WTC11 (cell line): ENCODE results near the gene RIPPLY1. TPM values are rescaled to one million over a fixed set of nuclear protein-coding genes. Genes with fewer than 3 reads are reported as not detected.

ENCODE experiments used
- ATAC-seq: fragments of 200-7000 bp; cut with Tn5 transposase; 2 replicates; pipeline ENCODE4 v1.10.0; 2021; ENCODE audit warnings: mild to moderate bottlenecking, moderate library complexity
- CTCF ChIA-PET: fragments of 300-600 bp; sonication (Branson Sonifier 250); formaldehyde crosslinking; loops from one replicate; lab custom pipeline; 2021; ENCODE audit warnings: antibody characterized with exemption; lab: Charles Lee
- POLR2A ChIA-PET: fragments of 350-600 bp; sonication (Branson Sonifier 250); formaldehyde crosslinking; loops from one replicate; lab custom pipeline; 2021; ENCODE audit warnings: antibody characterized with exemption; lab: Charles Lee
- DNase-seq: peaks from one replicate; pipeline ENCODE4 v3.0.0; 2021; ENCODE audit warnings: low spot score
- H3K27ac Mint-ChIP-seq: 2 replicates; pipeline ENCODE4 v1.8.0; 2021; ENCODE audit warnings: mixed read lengths
- H3K27me3 Mint-ChIP-seq: 2 replicates; pipeline ENCODE4 v1.8.0; 2021; ENCODE audit warnings: low read depth, mild to moderate bottlenecking, moderate library complexity, mixed read lengths
- H3K36me3 Mint-ChIP-seq: 2 replicates; pipeline ENCODE4 v1.8.0; 2021; ENCODE audit warnings: mixed read lengths
- H3K4me1 Mint-ChIP-seq: 2 replicates; pipeline ENCODE4 v1.8.0; 2022; ENCODE audit warnings: mixed read lengths
- H3K4me3 Mint-ChIP-seq: 2 replicates; pipeline ENCODE4 v1.8.0; 2021; ENCODE audit warnings: mild to moderate bottlenecking, moderate library complexity, mixed read lengths
- H3K9me3 Mint-ChIP-seq: 2 replicates; pipeline ENCODE4 v1.8.0; 2021; ENCODE audit warnings: mixed read lengths
- CBFB ChIP-seq: sonication (generic); formaldehyde crosslinking; IDR thresholded peaks from 2 replicates; pipeline ENCODE4 v1.8.1; 2022; ENCODE audit warnings: mild to moderate bottlenecking, low read depth, missing genetic modification reagents
- CREB1 ChIP-seq: sonication (generic); formaldehyde crosslinking; IDR thresholded peaks from 2 replicates; pipeline ENCODE4 v1.8.0; 2023; ENCODE audit warnings: mild to moderate bottlenecking, missing genetic modification reagents
- FOXK1 ChIP-seq: sonication (generic); formaldehyde crosslinking; IDR thresholded peaks from 2 replicates; pipeline ENCODE4 v1.8.0; 2022; ENCODE audit warnings: mild to moderate bottlenecking, moderate library complexity, missing genetic modification reagents
- GRHL2 ChIP-seq: fragments of 250-450 bp; sonication (Bioruptor Pico); IDR thresholded peaks from 2 replicates; pipeline ENCODE4 v1.8.0; 2022; ENCODE audit warnings: mild to moderate bottlenecking, moderate library complexity; ENCODE audit not compliant: insufficient replicate concordance, severe bottlenecking
- NFATC4 ChIP-seq: fragments of 250-450 bp; sonication (Bioruptor Pico); IDR thresholded peaks from 2 replicates; pipeline ENCODE4 v1.9.0; 2021; ENCODE audit warnings: mild to moderate bottlenecking
- NR1H2 ChIP-seq: sonication (generic); formaldehyde crosslinking; IDR thresholded peaks from 2 replicates; pipeline ENCODE4 v1.9.0; 2021; ENCODE audit warnings: mild to moderate bottlenecking, moderate library complexity, missing genetic modification reagents
- SMAD3 ChIP-seq: sonication (generic); formaldehyde crosslinking; IDR thresholded peaks from 2 replicates; pipeline ENCODE4 v1.8.0; 2022; ENCODE audit warnings: missing genetic modification reagents, mild to moderate bottlenecking, borderline replicate concordance
- SMAD4 ChIP-seq: sonication (generic); formaldehyde crosslinking; IDR thresholded peaks from 2 replicates; pipeline ENCODE4 v1.8.0; 2022; ENCODE audit warnings: mild to moderate bottlenecking, missing genetic modification reagents
- SOX15 ChIP-seq: fragments of 250-450 bp; sonication (Bioruptor Pico); IDR thresholded peaks from 2 replicates; pipeline ENCODE4 v1.9.0; 2021; ENCODE audit warnings: mild to moderate bottlenecking
- TEAD4 ChIP-seq: sonication (generic); formaldehyde crosslinking; IDR thresholded peaks from 2 replicates; pipeline ENCODE4 v1.8.0; 2022; ENCODE audit warnings: mild to moderate bottlenecking, missing genetic modification reagents
- ZNF263 ChIP-seq: sonication (generic); formaldehyde crosslinking; IDR thresholded peaks from 2 replicates; pipeline ENCODE4 v1.8.1; 2022; ENCODE audit warnings: low read depth, mild to moderate bottlenecking, moderate library complexity, missing genetic modification reagents
- ZNF317 ChIP-seq: sonication (generic); formaldehyde crosslinking; IDR thresholded peaks from 2 replicates; pipeline ENCODE4 v1.8.1; 2023; ENCODE audit warnings: low read depth, mild to moderate bottlenecking, moderate library complexity, missing genetic modification reagents, borderline replicate concordance
- total RNA-seq: library from RNA; stranded (reverse); gene quantifications from 3 replicates; pipeline ENCODE4 v1.2.3, GENCODE V29; 2021
- TF ChIP-seq, protein P1 (sequence below): sonication (generic); formaldehyde crosslinking; IDR thresholded peaks from 2 replicates; pipeline ENCODE4 v1.8.1; 2023; ENCODE audit warnings: mild to moderate bottlenecking, missing genetic modification reagents, borderline replicate concordance
- TF ChIP-seq, protein P2 (sequence below): sonication (generic); formaldehyde crosslinking; IDR thresholded peaks from 2 replicates; pipeline ENCODE4 v1.8.0; 2023; ENCODE audit warnings: mild to moderate bottlenecking, missing genetic modification reagents
- TF ChIP-seq, protein P3 (sequence below): sonication (generic); formaldehyde crosslinking; IDR thresholded peaks from 2 replicates; pipeline ENCODE4 v1.8.1; 2022; ENCODE audit warnings: low read depth, mild to moderate bottlenecking, moderate library complexity, missing genetic modification reagents, borderline replicate concordance
- TF ChIP-seq, protein P4 (sequence below): sonication (generic); formaldehyde crosslinking; IDR thresholded peaks from 2 replicates; pipeline ENCODE4 v1.8.1; 2022; ENCODE audit warnings: mild to moderate bottlenecking, missing genetic modification reagents, moderate library complexity, borderline replicate concordance
- TF ChIP-seq, protein P5 (sequence below): fragments of 250-450 bp; sonication (Bioruptor Pico); IDR thresholded peaks from 2 replicates; pipeline ENCODE4 v1.9.0; 2021; ENCODE audit warnings: mild to moderate bottlenecking, borderline replicate concordance
- TF ChIP-seq, protein P6 (sequence below): sonication (generic); formaldehyde crosslinking; IDR thresholded peaks from 2 replicates; pipeline ENCODE4 v1.8.0; 2022; ENCODE audit warnings: mild to moderate bottlenecking, missing genetic modification reagents
- TF ChIP-seq, protein P7 (sequence below): sonication (generic); formaldehyde crosslinking; conservative IDR thresholded peaks from 2 replicates; pipeline ENCODE4 v1.8.1; 2023; ENCODE audit warnings: mild to moderate bottlenecking, low read depth, missing genetic modification reagents, moderate library complexity

RIPPLY1 gene
- total RNA-seq, 1 experiment from 2014 or later, result not detected

DNA sequence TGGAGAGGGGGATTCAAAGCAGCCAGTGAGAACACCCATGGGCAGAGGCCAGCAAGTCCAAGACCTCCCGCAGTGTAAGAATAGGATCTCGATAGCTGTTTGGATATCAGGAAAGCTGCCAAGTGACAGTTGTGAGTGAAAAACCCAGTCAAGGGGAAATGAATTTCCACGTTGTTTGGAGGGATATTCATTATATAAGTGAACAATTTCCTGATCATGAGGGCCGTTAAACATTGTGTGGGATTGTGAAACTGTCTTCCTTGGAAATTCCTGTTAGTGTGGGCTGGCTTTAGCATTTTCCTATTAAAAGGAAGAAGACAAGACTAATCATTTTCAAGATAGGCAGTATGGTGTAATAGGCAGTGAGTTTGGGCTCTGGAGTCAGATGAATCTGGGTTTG is 32.0 kb upstream of the RIPPLY1 start:
- no peak overlapping the region for H3K4me3 Mint-ChIP-seq
- no peaks in the 10 kb centered on the region for H3K4me1 Mint-ChIP-seq
- H3K36me3 Mint-ChIP-seq, result no peaks in the 10 kb centered on the region
- DNase-seq, result no peak
- ATAC-seq, result no peak
- H3K27me3 Mint-ChIP-seq, result no peaks in the 10 kb centered on the region
- TF ChIP-seq, protein P1, sequence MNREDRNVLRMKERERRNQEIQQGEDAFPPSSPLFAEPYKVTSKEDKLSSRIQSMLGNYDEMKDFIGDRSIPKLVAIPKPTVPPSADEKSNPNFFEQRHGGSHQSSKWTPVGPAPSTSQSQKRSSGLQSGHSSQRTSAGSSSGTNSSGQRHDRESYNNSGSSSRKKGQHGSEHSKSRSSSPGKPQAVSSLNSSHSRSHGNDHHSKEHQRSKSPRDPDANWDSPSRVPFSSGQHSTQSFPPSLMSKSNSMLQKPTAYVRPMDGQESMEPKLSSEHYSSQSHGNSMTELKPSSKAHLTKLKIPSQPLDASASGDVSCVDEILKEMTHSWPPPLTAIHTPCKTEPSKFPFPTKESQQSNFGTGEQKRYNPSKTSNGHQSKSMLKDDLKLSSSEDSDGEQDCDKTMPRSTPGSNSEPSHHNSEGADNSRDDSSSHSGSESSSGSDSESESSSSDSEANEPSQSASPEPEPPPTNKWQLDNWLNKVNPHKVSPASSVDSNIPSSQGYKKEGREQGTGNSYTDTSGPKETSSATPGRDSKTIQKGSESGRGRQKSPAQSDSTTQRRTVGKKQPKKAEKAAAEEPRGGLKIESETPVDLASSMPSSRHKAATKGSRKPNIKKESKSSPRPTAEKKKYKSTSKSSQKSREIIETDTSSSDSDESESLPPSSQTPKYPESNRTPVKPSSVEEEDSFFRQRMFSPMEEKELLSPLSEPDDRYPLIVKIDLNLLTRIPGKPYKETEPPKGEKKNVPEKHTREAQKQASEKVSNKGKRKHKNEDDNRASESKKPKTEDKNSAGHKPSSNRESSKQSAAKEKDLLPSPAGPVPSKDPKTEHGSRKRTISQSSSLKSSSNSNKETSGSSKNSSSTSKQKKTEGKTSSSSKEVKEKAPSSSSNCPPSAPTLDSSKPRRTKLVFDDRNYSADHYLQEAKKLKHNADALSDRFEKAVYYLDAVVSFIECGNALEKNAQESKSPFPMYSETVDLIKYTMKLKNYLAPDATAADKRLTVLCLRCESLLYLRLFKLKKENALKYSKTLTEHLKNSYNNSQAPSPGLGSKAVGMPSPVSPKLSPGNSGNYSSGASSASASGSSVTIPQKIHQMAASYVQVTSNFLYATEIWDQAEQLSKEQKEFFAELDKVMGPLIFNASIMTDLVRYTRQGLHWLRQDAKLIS (CRISPR knock-in tag), result no peak
- TF ChIP-seq TEAD4 (no peak), ZNF317 (CRISPR knock-in tag) (no peak), SMAD3 (CRISPR knock-in tag) (no peak), CREB1 (CRISPR knock-in tag) (no peak), CBFB (CRISPR knock-in tag) (no peak), NR1H2 (CRISPR knock-in tag) (no peak), ZNF263 (CRISPR knock-in tag) (no peak), SMAD4 (no peak), GRHL2 (CRISPR knock-in tag) (no peak), NFATC4 (no peak), FOXK1 (CRISPR knock-in tag) (no peak), SOX15 (no peak)
- TF ChIP-seq, protein P2, sequence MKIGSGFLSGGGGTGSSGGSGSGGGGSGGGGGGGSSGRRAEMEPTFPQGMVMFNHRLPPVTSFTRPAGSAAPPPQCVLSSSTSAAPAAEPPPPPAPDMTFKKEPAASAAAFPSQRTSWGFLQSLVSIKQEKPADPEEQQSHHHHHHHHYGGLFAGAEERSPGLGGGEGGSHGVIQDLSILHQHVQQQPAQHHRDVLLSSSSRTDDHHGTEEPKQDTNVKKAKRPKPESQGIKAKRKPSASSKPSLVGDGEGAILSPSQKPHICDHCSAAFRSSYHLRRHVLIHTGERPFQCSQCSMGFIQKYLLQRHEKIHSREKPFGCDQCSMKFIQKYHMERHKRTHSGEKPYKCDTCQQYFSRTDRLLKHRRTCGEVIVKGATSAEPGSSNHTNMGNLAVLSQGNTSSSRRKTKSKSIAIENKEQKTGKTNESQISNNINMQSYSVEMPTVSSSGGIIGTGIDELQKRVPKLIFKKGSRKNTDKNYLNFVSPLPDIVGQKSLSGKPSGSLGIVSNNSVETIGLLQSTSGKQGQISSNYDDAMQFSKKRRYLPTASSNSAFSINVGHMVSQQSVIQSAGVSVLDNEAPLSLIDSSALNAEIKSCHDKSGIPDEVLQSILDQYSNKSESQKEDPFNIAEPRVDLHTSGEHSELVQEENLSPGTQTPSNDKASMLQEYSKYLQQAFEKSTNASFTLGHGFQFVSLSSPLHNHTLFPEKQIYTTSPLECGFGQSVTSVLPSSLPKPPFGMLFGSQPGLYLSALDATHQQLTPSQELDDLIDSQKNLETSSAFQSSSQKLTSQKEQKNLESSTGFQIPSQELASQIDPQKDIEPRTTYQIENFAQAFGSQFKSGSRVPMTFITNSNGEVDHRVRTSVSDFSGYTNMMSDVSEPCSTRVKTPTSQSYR (CRISPR knock-in tag), result no peak
- TF ChIP-seq, protein P3, sequence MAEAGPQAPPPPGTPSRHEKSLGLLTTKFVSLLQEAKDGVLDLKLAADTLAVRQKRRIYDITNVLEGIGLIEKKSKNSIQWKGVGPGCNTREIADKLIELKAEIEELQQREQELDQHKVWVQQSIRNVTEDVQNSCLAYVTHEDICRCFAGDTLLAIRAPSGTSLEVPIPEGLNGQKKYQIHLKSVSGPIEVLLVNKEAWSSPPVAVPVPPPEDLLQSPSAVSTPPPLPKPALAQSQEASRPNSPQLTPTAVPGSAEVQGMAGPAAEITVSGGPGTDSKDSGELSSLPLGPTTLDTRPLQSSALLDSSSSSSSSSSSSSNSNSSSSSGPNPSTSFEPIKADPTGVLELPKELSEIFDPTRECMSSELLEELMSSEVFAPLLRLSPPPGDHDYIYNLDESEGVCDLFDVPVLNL (CRISPR knock-in tag), result no peak
- TF ChIP-seq, protein P4, sequence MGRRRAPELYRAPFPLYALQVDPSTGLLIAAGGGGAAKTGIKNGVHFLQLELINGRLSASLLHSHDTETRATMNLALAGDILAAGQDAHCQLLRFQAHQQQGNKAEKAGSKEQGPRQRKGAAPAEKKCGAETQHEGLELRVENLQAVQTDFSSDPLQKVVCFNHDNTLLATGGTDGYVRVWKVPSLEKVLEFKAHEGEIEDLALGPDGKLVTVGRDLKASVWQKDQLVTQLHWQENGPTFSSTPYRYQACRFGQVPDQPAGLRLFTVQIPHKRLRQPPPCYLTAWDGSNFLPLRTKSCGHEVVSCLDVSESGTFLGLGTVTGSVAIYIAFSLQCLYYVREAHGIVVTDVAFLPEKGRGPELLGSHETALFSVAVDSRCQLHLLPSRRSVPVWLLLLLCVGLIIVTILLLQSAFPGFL (CRISPR knock-in tag), result no peak
- TF ChIP-seq, protein P5, sequence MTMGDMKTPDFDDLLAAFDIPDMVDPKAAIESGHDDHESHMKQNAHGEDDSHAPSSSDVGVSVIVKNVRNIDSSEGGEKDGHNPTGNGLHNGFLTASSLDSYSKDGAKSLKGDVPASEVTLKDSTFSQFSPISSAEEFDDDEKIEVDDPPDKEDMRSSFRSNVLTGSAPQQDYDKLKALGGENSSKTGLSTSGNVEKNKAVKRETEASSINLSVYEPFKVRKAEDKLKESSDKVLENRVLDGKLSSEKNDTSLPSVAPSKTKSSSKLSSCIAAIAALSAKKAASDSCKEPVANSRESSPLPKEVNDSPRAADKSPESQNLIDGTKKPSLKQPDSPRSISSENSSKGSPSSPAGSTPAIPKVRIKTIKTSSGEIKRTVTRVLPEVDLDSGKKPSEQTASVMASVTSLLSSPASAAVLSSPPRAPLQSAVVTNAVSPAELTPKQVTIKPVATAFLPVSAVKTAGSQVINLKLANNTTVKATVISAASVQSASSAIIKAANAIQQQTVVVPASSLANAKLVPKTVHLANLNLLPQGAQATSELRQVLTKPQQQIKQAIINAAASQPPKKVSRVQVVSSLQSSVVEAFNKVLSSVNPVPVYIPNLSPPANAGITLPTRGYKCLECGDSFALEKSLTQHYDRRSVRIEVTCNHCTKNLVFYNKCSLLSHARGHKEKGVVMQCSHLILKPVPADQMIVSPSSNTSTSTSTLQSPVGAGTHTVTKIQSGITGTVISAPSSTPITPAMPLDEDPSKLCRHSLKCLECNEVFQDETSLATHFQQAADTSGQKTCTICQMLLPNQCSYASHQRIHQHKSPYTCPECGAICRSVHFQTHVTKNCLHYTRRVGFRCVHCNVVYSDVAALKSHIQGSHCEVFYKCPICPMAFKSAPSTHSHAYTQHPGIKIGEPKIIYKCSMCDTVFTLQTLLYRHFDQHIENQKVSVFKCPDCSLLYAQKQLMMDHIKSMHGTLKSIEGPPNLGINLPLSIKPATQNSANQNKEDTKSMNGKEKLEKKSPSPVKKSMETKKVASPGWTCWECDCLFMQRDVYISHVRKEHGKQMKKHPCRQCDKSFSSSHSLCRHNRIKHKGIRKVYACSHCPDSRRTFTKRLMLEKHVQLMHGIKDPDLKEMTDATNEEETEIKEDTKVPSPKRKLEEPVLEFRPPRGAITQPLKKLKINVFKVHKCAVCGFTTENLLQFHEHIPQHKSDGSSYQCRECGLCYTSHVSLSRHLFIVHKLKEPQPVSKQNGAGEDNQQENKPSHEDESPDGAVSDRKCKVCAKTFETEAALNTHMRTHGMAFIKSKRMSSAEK (CRISPR knock-in tag), result no peak
- TF ChIP-seq, protein P6, sequence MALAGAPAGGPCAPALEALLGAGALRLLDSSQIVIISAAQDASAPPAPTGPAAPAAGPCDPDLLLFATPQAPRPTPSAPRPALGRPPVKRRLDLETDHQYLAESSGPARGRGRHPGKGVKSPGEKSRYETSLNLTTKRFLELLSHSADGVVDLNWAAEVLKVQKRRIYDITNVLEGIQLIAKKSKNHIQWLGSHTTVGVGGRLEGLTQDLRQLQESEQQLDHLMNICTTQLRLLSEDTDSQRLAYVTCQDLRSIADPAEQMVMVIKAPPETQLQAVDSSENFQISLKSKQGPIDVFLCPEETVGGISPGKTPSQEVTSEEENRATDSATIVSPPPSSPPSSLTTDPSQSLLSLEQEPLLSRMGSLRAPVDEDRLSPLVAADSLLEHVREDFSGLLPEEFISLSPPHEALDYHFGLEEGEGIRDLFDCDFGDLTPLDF (CRISPR knock-in tag), result no peak
- TF ChIP-seq, protein P7, sequence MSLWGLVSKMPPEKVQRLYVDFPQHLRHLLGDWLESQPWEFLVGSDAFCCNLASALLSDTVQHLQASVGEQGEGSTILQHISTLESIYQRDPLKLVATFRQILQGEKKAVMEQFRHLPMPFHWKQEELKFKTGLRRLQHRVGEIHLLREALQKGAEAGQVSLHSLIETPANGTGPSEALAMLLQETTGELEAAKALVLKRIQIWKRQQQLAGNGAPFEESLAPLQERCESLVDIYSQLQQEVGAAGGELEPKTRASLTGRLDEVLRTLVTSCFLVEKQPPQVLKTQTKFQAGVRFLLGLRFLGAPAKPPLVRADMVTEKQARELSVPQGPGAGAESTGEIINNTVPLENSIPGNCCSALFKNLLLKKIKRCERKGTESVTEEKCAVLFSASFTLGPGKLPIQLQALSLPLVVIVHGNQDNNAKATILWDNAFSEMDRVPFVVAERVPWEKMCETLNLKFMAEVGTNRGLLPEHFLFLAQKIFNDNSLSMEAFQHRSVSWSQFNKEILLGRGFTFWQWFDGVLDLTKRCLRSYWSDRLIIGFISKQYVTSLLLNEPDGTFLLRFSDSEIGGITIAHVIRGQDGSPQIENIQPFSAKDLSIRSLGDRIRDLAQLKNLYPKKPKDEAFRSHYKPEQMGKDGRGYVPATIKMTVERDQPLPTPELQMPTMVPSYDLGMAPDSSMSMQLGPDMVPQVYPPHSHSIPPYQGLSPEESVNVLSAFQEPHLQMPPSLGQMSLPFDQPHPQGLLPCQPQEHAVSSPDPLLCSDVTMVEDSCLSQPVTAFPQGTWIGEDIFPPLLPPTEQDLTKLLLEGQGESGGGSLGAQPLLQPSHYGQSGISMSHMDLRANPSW (CRISPR knock-in tag), result no peak
- no peak overlapping the region for H3K27ac Mint-ChIP-seq
- POLR2A ChIA-PET, result no interaction called here
- H3K9me3 Mint-ChIP-seq, result no peaks in the 10 kb centered on the region
- CTCF ChIA-PET, result no interaction called here
